Measurements from ENCODE around the gene TMEM171. TPM values are rescaled to one million over a fixed set of nuclear protein-coding genes. Genes with fewer than 3 reads are reported as not detected.

The TMEM171 gene, protein sequence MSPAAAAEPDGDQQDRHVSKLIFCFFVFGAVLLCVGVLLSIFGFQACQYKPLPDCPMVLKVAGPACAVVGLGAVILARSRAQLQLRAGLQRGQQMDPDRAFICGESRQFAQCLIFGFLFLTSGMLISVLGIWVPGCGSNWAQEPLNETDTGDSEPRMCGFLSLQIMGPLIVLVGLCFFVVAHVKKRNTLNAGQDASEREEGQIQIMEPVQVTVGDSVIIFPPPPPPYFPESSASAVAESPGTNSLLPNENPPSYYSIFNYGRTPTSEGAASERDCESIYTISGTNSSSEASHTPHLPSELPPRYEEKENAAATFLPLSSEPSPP
- 6.9 TPM for total RNA-seq

DNA sequence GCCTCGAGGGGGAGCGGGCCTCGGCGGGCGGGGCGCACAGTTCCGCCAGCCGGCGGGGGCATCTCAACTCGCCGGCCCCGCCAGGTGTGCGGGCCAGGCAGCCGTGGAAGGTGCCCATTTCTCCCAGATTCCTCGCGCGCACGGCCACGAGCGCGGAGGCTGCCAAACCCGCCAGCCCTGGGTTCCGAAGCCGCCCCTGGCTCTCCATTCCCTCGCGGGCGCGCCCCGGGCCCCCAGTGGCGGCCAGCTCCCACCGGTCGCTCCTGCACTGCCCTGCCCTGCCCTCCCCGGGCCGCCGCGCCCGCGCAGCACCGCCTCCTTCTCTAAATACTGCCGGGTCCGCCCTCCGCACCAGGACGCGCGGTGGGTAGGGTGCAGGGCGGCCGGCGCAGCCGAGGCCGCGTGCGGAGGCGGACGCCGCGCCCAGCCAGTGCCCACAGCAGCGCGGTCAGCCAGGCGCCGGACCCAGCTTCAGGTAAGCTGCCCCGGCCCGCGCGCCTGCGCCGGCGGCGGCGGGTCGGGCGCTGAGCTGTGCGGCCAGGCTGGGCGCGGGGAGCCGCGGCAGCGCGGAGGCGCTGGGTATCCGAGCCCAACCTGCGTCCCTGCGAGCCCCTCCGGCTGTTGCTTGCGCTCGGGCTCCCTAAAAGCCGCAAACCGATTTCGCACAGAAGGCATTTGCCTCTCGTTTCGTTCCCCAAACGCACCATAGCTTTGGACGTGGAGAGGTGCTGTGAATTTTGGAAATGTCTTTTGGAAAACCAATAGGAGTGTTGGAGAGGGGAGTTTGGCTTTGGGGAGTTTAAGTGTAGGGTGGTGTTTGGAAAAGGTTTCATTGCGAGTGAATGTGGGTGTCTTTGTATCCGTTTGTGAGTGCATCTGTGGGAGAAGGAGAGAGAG, at the start of gene TMEM171:
Gene TMEM171, plus strand, starts transcription at position 354 of the 897 bp plus-strand sequence. CDS start 2,799 bp downstream, outside the sequence.

DNA sequence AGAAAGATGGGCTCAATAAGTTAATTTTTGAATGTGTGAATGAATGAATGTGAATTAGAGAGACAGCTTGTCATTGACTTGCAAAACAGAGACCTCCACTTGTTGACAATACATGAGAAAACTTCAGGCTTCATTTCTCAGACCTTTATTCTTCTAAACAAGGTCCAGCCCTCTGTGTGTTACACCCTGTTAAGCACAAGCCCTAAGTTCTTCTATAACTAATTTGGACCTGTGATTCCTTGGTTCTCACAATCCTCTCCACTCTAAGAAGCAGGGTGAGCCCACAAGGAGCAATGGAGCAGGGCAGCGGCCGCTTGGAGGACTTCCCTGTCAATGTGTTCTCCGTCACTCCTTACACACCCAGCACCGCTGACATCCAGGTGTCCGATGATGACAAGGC, 52.6 kb downstream of the TMEM171 start, which contains the start of gene TMEM174:
Gene TMEM174, plus strand, starts transcription at position 243 of the 400 bp plus-strand sequence. Its CDS starts 51 bp downstream, at position 294.

Other genes with a start within 250 kb of the TMEM171 start
- 29.2 TPM for gene FCHO2, start 164.5 kb upstream of the TMEM171 start, total RNA-seq
- 6.8 TPM for gene TMEM174, start 52.6 kb downstream of the TMEM171 start, total RNA-seq